ENCODE results near the gene COL5A2. TPM values are rescaled to one million over a fixed set of nuclear protein-coding genes. Genes with fewer than 3 reads are reported as not detected.

COL5A2 gene
- total RNA-seq, 1 experiment from 2014 or later: 155 TPM

DNA sequence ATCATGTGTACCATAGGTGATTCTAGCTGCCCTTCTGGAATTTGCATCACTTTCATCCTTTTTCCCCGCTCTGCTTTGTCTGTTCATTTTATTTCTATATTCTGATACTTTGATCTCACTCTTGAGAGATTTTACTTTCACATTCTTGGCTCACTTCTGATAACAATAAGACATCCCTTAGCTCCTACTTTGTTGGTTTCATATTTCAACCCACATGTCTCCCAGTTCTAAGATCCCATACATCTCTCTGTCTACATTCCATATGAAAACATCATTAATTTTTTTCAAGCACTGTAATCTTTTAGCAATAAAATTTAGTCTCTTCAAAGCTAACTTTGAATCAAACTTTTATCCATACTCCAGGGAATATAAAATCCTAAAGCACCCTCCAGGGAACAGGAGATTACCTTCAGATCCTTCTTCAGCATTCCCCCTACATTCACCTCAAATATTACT is 129.8 kb downstream of the COL5A2 start:
- no peak for DNase-seq (ENCODE audit: low spot score)

DNA sequence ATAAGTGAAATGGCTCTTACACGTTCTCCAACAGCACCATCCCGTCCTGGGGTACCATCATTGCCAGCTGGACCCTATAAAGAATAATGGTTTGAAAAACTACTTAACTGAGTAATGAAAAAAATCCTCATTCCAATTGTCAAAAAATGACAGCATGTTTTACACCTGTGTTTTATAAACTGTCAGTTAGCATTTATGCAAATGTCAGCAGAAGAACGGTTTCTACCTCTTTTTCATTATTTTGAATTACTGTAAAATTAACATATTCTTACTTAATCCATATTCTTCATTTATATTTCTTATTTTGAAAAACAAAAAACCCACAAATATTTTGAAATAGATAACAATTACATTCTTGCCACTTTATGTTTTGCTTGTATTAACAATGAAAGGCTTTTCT is 131.4 kb downstream of the COL5A2 start:
- DNase-seq (ENCODE audit: low spot score): no peak

DNA sequence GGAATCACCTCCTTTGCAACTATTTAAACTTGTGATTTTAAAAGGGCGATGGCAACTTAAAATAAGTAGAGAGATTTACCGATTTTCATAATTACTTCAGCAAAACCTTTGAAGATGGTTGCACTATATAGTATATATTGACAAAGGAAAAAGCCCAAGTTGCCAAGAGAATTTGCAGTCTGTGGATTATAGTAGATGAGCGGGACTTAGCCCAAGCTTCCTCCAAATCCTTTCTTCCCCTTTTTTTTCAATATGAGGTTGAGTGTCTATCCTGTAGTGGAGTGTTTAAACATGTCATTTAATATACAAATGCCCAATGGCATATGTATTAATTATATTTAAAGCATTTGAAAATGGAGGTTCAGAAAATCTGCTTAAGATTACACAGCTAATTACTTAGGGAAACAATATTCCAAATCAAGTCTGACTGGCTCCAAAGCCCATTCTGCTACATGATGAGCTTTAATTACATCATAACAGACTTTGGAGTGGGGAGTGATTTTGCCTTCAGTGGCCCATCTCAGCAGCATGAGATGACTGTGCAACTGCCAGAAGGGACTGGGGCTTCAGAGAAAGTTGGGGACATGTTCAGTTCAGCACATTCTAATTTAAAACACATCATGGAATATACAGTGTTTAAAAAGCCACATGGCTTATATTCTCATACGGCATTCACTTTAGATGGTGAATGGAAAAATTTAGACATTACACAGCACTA is 132.2 kb downstream of the COL5A2 start:
- DNase-seq (ENCODE audit: low spot score): no peak

DNA sequence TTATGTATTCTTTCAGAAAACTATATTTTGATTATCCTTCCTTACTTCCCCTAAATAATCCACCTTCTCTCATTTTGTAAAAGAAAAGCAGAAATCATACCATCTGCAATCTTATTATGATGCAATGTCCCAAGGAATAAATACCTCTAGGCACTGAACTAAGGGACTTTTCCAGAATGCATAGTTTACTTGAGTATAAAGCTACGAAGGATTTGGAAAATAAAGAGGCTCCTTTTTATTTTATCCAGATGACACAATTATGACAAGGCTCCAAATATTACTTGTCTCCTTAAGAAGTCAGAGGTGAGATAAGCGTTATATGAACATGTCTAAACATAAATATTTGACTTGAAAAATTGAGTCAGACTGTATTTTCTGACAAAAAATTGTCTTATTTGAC is 133.2 kb downstream of the COL5A2 start:
- no peak for DNase-seq (ENCODE audit: low spot score)

DNA sequence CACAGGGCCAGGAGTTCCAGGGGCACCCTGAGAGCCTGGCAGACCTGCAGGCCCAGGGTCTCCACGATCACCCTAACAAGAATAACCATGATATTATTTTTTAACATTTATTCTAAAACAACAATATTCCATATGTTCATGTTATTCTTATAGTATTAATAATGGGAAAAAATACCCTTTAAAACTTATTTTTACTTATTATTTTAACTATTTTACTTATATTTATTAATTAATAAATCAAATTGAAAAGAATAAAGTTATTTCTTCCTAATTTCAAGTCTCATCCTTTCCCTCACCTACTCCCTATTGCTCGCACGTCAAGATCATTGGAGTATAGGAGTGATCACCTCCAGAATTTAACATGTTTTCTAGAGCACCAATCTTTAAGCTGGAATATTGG is 133.7 kb downstream of the COL5A2 start:
- no peak for DNase-seq (ENCODE audit: low spot score)

DNA sequence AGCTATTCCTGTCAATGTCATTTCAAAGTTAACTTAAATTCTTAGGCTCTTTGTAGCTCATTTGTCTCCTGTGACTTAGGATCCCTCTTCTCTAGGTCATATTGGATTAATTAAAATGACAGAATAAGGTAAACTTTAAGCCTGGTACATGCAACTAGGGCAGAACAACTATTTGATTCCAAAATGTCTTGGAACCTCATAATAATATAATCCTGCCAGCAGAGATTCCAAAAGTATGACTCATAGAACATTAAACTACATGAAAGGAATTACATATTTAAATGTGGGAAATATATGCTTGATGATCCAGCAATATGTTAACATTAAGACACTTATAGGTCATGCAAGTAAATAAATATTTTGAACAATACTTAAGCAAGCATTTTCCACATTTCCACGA is 142.0 kb downstream of the COL5A2 start:
- no peak for DNase-seq (ENCODE audit: low spot score)

DNA sequence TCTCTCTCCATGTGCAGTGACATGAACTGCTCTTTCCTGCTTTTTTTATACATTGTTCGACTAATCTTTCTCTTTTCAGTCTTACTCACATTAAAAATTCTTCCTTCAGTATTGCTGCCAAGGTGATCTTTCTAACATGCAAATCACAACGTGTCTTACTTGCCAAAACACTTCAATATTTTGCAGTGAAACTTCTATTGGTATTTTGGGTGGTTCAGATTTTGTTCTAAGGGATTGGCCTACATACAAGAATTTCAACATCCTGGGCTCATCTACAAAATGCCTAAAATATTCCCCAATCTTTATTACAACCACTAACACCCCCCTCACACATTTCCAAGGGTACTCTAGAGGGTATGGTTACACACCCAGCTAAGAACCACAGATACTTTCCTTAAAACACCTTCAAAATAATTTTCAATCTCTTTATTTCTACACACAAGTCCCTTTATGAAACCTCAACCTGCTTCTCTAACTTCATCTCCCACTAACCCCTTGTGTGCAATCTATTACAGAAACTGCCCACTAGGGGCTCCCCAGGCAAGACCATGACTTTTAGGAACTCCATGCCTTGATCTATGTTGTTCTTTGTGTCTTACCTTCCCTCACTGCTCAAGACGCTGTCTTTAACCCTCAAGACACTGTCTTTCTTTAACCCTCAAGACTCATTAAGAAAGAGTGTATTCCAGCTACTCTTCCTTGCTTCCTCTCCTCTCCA is 154.5 kb downstream of the COL5A2 start:
- DNase-seq (ENCODE audit: low spot score): no peak

DNA sequence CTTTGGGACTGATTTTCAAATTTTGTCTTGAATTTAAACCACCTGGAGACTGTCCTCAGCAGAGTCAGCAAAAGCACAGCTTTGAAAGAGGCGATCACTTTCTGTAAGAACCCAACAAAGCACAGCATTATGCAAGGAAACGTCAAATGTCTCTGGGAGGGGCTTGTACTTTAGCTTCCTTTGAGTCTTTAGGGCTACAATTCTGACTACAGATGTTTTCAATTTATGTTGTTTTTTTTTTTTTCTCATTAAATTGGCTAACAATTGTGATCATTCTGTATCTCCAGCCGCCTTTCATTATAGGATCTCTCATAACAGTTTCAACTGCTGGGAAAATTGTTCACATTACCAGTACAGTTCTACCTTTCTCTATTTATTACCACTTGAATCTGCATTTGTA is 157.1 kb downstream of the COL5A2 start:
- no peak for DNase-seq (ENCODE audit: low spot score)

DNA sequence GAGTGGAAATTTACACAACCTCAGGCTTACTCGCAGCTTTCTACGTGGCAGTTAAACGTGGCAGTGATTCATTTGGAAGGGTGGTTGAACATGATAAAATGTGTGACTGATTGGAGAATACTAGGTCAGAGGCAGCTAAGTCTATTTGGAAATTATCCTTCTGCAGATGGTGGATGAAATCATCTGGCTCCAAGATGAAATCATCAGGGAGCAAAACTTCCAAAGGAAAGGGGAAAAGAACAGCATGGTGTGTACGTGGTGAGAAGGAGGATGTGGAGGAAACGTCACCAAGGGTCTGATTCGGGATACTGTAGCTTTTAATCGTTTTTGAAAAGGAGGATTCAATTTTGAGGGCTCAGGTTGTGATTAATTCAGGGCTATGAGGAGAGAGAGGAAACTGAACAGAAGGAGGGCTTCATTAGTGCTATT is 157.5 kb downstream of the COL5A2 start:
- no peak for DNase-seq (ENCODE audit: low spot score)

DNA sequence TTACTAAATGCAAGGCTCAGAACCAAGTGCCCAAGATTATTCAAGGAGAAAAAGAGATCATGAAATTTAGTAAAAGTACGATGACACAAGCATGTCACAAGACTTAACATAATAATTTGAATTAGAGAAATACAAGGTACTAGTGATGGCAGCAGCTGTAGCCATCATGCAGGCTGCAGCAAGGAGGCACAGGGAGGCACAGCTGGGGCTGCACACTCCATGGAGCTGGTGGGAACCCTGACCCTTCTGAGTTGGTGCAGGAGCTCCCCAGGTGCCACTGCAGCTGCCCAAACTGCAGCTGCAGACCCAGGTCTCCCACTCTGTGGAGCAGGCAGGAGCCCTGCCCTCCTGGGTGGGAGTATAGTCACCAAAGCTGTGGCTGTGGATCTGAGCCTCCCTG is 159.4 kb downstream of the COL5A2 start:
- DNase-seq (ENCODE audit: low spot score): no peak

DNA sequence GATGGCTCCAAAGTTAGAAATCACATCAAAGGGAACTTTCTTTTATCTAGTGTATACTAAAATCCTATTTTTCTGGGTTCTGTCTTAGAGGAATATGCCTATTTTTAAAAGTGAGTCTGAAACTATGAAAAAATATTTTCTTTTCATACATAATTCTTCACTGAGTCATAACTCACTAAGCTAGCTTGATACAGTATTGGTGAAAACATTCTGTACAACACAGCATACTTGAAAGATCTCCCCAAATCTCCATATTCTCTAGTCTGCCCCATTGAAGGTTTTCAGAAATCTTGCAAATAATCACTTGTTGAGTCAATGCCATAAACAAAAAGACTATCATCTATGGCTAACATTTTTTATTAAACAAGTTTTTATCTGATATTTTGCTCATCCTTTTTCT is 160.9 kb downstream of the COL5A2 start:
- no peak for DNase-seq (ENCODE audit: low spot score)

DNA sequence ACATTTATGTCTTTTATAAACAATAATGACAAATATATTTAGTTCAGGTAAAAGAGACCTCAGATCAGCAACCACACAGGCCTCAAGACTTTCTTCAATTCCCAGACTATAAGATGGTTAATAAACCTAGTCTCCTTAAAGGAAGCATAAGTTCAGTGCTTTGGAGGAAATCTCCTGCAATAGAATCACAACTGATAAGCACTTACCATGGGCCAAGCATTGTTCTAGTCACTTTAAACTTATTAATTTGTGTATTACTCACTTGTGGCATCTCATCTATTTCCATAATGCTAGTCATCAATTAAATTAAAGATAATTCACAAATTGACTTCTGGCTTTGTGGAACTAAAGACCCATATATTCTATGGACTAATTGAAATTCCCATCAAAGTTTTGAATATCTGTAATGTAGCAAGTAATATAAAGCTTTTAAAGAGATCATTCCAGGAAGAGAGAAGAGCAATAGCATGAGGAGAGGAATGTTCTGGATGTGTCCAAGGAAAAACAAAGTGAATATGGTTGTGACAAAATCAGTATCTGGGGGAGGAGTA is 163.2 kb downstream of the COL5A2 start:
- DNase-seq (ENCODE audit: low spot score): no peak

DNA sequence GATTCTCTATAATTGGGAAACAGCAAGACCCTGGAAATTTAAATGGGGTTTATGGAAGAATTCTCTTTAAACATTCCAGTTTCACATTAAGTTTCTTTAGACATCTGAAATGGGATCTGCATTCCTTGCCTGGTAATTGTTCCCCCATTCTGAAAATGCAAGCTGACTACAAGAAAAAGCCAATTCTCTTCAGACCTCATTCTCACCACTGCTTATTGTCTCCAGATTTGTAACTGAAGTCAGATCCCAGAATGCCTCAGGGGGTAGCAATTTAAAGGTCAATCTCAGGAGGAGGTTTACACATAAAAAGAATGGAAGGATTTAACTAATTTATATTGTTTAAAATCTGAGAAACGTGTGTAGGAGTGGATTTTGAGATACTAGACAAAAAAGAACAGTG is 164.2 kb downstream of the COL5A2 start:
- DNase-seq (ENCODE audit: low spot score): no peak

DNA sequence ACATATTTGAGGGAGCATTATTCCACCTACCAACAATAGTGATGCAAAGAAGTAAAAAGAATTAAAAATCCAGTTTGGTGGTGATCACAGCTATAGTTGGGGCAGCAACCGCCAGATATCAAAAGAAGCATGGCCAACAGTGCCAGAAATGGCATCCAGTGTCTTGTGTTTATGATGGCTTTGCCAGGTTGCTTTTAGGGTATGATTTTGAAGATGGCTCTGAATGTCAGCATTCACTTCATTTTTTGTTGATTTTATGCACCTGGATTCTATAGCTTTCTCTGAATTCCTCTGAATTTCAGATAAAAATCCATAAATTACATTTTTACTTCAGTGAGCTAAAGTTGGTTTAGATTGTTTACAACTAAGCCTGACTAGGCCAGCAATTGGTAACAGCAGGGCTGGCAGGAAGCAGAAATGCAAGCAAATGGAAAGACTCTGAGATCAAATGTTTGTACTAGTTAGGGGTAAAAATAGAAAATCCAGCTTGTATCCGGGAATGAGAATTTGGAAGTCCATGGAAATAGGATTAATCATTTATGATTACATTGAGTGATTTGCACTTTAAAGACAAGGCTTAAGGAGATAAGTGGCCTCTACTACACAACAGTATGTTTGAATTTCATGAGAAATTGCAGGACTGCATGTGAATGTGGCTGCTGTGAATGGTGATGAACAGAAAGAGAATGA is 165.0 kb downstream of the COL5A2 start:
- no peak for DNase-seq (ENCODE audit: low spot score)

DNA sequence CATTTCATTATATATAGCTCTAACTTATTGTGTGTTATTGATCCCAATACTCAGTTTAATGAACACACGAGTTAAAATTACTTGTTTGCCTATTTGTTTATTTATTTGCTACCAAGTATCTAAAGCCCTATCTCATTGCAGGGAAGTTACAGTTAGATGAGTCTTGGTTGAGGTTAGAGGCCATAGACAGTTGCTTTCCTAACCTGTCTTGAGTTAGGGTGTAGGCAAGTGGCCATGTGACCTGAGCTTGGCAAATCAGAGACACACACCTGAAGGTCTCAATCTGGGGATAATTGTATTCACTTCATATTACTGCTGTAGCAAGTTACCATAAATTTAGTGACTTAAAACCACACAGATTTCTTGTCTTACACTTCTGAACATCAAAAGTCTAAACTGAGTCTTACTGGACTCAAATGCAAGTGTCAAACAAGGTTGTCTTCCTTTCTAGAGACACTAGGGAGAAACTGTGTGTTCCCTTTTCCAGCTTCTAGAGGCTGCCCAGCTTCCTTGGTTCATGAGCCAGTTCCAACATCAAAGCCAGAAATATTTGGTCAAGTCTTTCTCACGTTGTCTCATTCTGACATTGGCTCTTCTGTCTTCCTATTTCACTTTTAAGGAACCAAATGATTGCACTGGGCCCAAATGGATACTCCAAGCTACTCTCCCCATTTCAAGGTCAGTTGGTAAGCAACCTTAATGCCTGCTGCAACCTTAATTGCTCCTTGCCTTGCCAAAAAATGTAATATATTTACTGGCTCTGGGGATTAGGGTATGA is 165.7 kb downstream of the COL5A2 start:
- DNase-seq (ENCODE audit: low spot score): no peak

DNA sequence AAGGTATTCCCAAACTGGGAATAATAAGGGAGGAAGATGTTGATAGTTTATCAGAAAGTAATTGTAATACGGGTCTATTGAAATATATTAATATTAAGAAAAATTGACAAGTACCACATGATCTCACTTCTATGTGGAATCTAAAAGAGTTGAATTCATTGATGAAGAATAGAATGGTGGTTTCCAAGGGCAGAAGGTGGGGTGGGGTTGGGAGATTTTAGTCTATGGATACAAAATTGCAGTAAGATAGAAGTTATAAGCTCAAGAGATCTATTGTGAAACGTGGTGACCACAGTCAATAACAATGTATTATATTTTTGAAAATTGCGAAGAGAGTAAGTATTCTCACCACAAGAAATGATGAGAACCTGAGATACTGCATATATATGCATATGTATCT is 166.5 kb downstream of the COL5A2 start:
- no peak for DNase-seq (ENCODE audit: low spot score)

DNA sequence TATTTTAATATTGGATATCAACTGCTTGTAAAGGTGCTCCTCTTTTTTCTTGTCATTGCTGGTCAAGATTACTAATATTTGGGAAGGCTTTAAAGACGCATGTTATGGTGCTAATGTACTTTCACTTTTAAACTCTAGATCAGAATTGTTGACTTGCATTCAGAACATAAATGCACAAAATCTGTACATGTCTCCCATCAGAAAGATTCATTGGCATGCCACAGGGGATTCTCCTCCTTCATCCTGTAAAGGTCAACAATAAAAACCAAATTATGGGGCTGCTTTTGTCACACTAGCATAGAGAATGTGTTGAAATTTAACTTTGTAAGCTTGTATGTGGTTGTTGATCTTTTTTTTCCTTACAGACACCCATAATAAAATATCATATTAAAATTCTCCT is 167.2 kb downstream of the COL5A2 start:
- DNase-seq (ENCODE audit: low spot score): no peak

DNA sequence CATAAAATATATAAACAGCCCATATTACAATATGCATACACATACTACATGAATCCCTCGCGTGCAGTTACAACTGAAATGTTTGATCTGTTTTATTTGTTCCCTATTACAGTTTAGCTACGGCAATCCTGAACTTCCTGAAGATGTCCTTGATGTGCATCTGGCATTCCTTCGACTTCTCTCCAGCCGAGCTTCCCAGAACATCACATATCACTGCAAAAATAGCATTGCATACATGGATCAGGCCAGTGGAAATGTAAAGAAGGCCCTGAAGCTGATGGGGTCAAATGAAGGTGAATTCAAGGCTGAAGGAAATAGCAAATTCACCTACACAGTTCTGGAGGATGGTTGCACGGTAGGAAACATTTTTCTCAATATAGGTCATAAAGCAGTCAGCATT is 169.0 kb downstream of the COL5A2 start:
- DNase-seq (ENCODE audit: low spot score): no peak

DNA sequence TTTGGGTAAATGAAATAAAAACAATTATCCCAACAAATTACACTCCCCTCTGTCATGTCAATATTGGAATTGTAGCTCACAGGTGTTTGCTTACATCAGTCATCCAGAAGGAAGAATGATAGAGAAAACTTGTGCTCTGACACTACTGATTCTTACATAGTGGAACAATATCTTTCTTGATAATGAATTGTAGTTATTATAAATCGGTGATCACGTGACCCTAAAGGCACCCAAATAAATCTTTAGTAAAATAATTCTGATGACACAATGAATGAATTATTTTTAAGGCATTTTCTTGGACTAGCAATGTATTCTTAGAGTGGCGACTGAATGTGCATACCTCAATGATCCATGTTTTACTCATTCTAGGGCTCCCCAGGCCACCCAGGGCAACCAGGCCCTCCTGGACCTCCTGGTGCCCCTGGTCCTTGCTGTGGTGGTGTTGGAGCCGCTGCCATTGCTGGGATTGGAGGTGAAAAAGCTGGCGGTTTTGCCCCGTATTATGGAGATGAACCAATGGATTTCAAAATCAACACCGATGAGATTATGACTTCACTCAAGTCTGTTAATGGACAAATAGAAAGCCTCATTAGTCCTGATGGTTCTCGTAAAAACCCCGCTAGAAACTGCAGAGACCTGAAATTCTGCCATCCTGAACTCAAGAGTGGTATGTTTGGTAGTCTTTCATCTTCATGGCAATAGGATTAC is 170.9 kb downstream of the COL5A2 start:
- DNase-seq (ENCODE audit: low spot score): no peak

DNA sequence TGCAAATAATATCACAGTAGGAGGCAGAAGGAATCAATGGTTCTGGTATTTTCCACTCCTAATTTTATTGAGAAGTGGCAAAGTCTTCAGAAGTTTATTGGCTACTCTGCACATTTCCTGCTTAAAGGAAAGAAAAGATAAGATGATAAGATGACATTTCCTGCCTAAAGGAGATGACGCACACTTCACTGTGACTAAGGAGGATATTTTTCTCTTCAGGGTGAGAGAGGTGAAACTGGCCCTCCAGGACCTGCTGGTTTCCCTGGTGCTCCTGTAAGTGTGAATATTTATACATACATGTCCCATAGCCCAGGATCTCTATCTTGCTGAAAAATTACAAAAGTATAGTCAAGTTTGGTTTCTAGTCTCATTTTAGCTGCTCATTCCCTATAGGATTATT is 177.5 kb downstream of the COL5A2 start:
- DNase-seq (ENCODE audit: low spot score): peak; percentile 36

DNA sequence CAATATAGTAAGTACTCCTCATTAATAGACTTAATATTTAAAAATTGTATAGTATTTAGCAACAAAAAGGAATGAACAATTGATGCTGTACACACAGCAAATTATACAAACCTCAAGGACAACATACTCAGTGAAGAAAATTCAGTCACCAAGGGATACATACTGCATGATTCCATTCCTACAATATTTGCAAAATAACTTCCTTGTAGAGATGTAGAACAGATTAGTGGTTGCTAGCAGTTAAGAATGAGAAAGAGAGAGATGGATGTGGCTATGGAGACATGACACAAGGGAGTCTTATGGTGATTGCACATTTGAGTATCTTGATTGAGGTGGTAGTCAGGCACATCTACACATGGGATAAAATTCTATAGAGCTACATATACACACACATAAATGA is 179.3 kb downstream of the COL5A2 start:
- DNase-seq (ENCODE audit: low spot score): no peak

Data from H4 (cell line).